ENCODE results near the gene PLEKHG3.

DNA sequence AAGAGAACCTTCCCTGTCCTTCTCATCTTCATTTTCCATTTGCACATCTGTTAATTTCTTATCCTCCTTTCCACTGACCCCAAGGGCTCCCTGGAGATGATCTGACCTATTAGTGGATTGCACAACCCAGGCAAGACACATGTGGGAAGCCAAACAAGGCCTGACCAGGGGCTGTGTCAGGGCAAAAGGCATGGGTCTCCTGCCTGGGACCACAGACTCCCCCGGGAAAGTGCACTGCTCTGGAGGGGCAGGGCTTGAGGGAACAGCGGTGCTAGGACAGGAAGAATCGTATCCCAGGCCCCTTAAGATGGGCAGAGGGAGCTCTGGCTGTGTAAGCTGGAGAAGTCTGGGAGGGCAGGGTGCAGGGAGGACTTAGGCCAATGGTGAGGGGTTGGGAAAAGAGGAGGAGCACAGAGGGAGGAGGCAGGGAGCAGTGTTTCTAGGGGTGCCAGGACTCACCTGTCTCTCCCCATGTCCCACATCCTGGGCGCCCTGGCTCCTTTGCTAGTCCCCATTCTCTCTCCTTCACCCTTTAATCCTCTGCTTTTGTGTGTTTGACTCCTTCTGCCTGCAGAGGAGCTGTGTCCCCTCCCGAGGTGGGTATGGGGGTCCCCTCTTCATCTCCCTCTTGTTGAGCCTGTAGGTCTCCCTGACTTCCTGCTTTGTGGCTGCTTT is 25.3 kb downstream of the PLEKHG3 start:
- TF ChIP-seq POLR2AphosphoS5 (IDR thresholded peaks at IDR 0.05; ENCODE audit: low read depth, low read length) (no peak), POLR2A (IDR thresholded peaks at IDR 0.05; ENCODE audit: low read depth, low read length) (no peak), TAF1 (IDR thresholded peaks at IDR 0.05; ENCODE audit: low read depth, low read length) (no peak), SPI1 (IDR thresholded peaks at IDR 0.05; ENCODE audit: low read depth, low read length) (no peak), PAX5 (IDR thresholded peaks at IDR 0.05; ENCODE audit: insufficient read depth, low read length, severe bottlenecking) (no peak), POU2F2 (IDR thresholded peaks at IDR 0.05; ENCODE audit: low read depth, low read length) (no peak)

All from GM12891 (cell line).